HG02623 (cell line): ENCODE results near the gene ANGPTL2.

Experiments used
- ATAC-seq: cut with Tn5 transposase; IDR thresholded peaks from one replicate; pipeline ENCODE4 v1.9.1; 2021; ENCODE audit warnings: moderate library complexity; ENCODE audit not compliant: unreplicated experiment

ANGPTL2 gene

GRCh38 chr9:127099664-127100063, 22.8 kb downstream of the ANGPTL2 start:
- ATAC-seq: no peak

GRCh38 chr9:127098916-127099553, 23.4 kb downstream of the ANGPTL2 start:
- no peak for ATAC-seq

GRCh38 chr9:127097683-127098082, 24.8 kb downstream of the ANGPTL2 start:
- ATAC-seq: no peak

- no peak for ATAC-seq
Measured at GRCh38 chr9:127096208-127096607, 26.2 kb downstream of the ANGPTL2 start.

GRCh38 chr9:127095411-127095810, 27.0 kb downstream of the ANGPTL2 start:
- ATAC-seq: no peak

- ATAC-seq: no peak
Measured at GRCh38 chr9:127093319-127094020, 29.0 kb downstream of the ANGPTL2 start.

- no peak for ATAC-seq
Measured at GRCh38 chr9:127092041-127092608, 30.3 kb downstream of the ANGPTL2 start.

GRCh38 chr9:127091526-127091925, 30.9 kb downstream of the ANGPTL2 start:
- no peak for ATAC-seq

- ATAC-seq: no peak
Measured at GRCh38 chr9:127090341-127090985, 32.0 kb downstream of the ANGPTL2 start.

GRCh38 chr9:127089631-127090081, 32.8 kb downstream of the ANGPTL2 start:
- no peak for ATAC-seq

- no peak for ATAC-seq
Measured at GRCh38 chr9:127088724-127089615, 33.5 kb downstream of the ANGPTL2 start.

- ATAC-seq: no peak
Measured at GRCh38 chr9:127087836-127088235, 34.6 kb downstream of the ANGPTL2 start.

- ATAC-seq: no peak
Measured at GRCh38 chr9:127087411-127087810, 35.0 kb downstream of the ANGPTL2 start.

GRCh38 chr9:127086771-127087170, 35.7 kb downstream of the ANGPTL2 start:
- ATAC-seq: no peak

- ATAC-seq: no peak
Measured at GRCh38 chr9:127085186-127085585, 37.2 kb downstream of the ANGPTL2 start.

- no peak for ATAC-seq
Measured at GRCh38 chr9:127084076-127085039, 38.1 kb downstream of the ANGPTL2 start.

- no peak for ATAC-seq
Measured at GRCh38 chr9:127083138-127083980, 39.1 kb downstream of the ANGPTL2 start.
